ENCODE results near the gene KRTAP10-8.

Gene KRTAP10-8

DNA sequence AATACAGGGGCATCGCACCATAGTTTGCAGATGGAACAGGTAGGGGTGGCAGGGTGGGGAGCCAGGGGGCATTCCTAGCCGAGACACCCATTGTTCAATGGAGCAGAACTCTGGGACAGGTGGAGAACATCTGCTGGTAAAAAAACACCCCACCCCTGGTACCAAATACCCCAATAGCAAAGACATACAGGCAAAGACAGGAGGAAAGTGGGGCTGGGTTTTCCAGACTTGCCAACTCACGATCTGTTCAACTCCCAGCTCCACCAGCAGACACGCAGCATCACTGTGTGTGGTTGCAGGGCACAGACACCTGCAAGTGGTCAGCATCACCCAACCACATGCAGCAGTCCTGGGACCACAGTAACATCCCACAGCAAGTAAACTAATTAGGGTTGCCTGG lies 328 bp upstream of the KRTAP10-8 start:
- H3K9me3 ChIP-seq (ENCODE audit: control insufficient read depth, low read length): no peaks in the 10 kb centered on the region
- no peak overlapping the region for H3K27ac ChIP-seq (ENCODE audit: insufficient read depth, low read length, poor library complexity, severe bottlenecking)
- no peak overlapping the region for H3K4me3 ChIP-seq (ENCODE audit: insufficient read depth, low read depth, low read length, poor library complexity, severe bottlenecking)
- peaks cover 6% of the 10 kb centered on the region for H3K4me1 ChIP-seq (ENCODE audit: control insufficient read depth, insufficient read depth, low read length, poor library complexity, severe bottlenecking)
- no peaks in the 10 kb centered on the region for H3K36me3 ChIP-seq (ENCODE audit: control insufficient read depth, insufficient read depth, low read length)
- no peak for DNase-seq
- H3K27me3 ChIP-seq (replicated peaks; ENCODE audit: control insufficient read depth, insufficient read depth, low read length, poor library complexity, severe bottlenecking): no peaks in the 10 kb centered on the region

- H3K27me3 ChIP-seq (replicated peaks; ENCODE audit: control insufficient read depth, insufficient read depth, low read length, poor library complexity, severe bottlenecking): no peaks in the 10 kb centered on the region
- peaks cover 6% of the 10 kb centered on the region for H3K4me1 ChIP-seq (ENCODE audit: control insufficient read depth, insufficient read depth, low read length, poor library complexity, severe bottlenecking)
- no peak for DNase-seq
- no peak overlapping the region for H3K4me3 ChIP-seq (ENCODE audit: insufficient read depth, low read depth, low read length, poor library complexity, severe bottlenecking)
- no peaks in the 10 kb centered on the region for H3K9me3 ChIP-seq (ENCODE audit: control insufficient read depth, low read length)
- H3K27ac ChIP-seq (ENCODE audit: insufficient read depth, low read length, poor library complexity, severe bottlenecking): no peak overlapping the region
- no peaks in the 10 kb centered on the region for H3K36me3 ChIP-seq (ENCODE audit: control insufficient read depth, insufficient read depth, low read length)
These were observed 870 bp downstream of the KRTAP10-8 start for GRCh38 chr21:44612669-44613229.

GRCh38 chr21:44613386-44614155 lies 1.7 kb downstream of the KRTAP10-8 start:
- DNase-seq: no peak
- no peak overlapping the region for H3K4me3 ChIP-seq (ENCODE audit: insufficient read depth, low read depth, low read length, poor library complexity, severe bottlenecking)
- no peak overlapping the region for H3K27ac ChIP-seq (ENCODE audit: insufficient read depth, low read length, poor library complexity, severe bottlenecking)
- H3K27me3 ChIP-seq (replicated peaks; ENCODE audit: control insufficient read depth, insufficient read depth, low read length, poor library complexity, severe bottlenecking): no peaks in the 10 kb centered on the region
- no peaks in the 10 kb centered on the region for H3K36me3 ChIP-seq (ENCODE audit: control insufficient read depth, insufficient read depth, low read length)
- peaks cover 10% of the 10 kb centered on the region for H3K4me1 ChIP-seq (ENCODE audit: control insufficient read depth, insufficient read depth, low read length, poor library complexity, severe bottlenecking)
- H3K9me3 ChIP-seq (ENCODE audit: control insufficient read depth, low read length): no peaks in the 10 kb centered on the region

DNA sequence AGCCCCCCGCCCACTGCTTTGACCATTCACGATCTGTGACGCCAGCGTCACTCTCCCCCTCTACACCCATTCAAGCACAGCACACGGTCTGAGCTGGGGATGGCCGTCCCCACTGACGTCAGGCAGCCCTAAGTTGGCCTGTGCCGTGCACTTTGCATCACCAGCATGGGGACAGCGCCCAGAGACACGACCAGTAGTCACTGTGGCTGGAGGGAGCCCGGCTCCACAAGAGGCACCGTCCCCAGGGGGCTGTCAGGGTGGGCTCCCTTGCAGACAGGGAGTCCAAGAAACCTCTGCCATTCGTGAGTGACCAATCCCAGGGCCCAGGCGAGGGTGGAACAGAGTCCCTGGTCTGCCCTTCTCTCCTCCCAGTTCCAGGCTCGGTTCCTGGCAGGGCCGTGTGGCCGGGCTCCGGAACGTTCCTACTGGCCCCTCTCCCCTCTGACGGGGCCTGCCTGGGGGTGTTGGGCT lies 2.3 kb downstream of the KRTAP10-8 start:
- Histone ChIP-seq H3K27ac (ENCODE audit: insufficient read depth, low read length, poor library complexity, severe bottlenecking) (no peak overlapping the region), H3K9me3 (ENCODE audit: control insufficient read depth, low read length) (no peaks in the 10 kb centered on the region)

GRCh38 chr21:44614961-44615391 lies 3.1 kb downstream of the KRTAP10-8 start:
- H3K36me3 ChIP-seq (ENCODE audit: control insufficient read depth, insufficient read depth, low read length): no peaks in the 10 kb centered on the region
- H3K27me3 ChIP-seq (replicated peaks; ENCODE audit: control insufficient read depth, insufficient read depth, low read length, poor library complexity, severe bottlenecking): no peaks in the 10 kb centered on the region
- H3K9me3 ChIP-seq (ENCODE audit: control insufficient read depth, low read length): no peaks in the 10 kb centered on the region
- no peak for DNase-seq
- H3K4me1 ChIP-seq (ENCODE audit: control insufficient read depth, insufficient read depth, low read length, poor library complexity, severe bottlenecking): peaks cover 23% of the 10 kb centered on the region
- H3K4me3 ChIP-seq (ENCODE audit: insufficient read depth, low read depth, low read length, poor library complexity, severe bottlenecking): no peak overlapping the region
- H3K27ac ChIP-seq (ENCODE audit: insufficient read depth, low read length, poor library complexity, severe bottlenecking): no peak overlapping the region

More for the DNA sequence above, 2.3 kb downstream of the KRTAP10-8 start:
- DNase-seq: no peak
- no peaks in the 10 kb centered on the region for H3K27me3 ChIP-seq (replicated peaks; ENCODE audit: control insufficient read depth, insufficient read depth, low read length, poor library complexity, severe bottlenecking)
- H3K4me1 ChIP-seq (ENCODE audit: control insufficient read depth, insufficient read depth, low read length, poor library complexity, severe bottlenecking): peaks cover 15% of the 10 kb centered on the region
- H3K36me3 ChIP-seq (ENCODE audit: control insufficient read depth, insufficient read depth, low read length): no peaks in the 10 kb centered on the region
- no peak overlapping the region for H3K4me3 ChIP-seq (ENCODE audit: insufficient read depth, low read depth, low read length, poor library complexity, severe bottlenecking)

DNA sequence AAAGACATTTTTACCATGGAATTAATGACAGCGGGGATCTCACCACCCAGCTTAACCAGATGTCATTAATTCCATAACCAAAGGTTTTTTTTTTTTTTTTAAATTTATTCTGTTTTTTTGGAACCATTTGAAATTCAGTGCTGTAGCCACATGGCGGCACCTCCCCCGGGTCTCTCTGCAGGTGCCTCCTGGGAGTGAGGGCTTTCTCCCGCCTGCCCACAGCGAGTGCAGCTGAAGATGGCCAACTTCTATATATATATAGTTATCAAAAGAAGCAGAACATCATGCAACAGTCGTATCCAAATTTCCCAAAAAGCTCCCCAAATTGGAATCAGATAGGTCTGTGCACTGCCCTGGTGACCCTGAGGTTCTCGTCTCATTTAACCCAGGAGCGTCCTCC lies 3.6 kb downstream of the KRTAP10-8 start:
- H3K4me3 ChIP-seq (ENCODE audit: insufficient read depth, low read depth, low read length, poor library complexity, severe bottlenecking): no peak overlapping the region
- no peak overlapping the region for H3K27ac ChIP-seq (ENCODE audit: insufficient read depth, low read length, poor library complexity, severe bottlenecking)

DNA sequence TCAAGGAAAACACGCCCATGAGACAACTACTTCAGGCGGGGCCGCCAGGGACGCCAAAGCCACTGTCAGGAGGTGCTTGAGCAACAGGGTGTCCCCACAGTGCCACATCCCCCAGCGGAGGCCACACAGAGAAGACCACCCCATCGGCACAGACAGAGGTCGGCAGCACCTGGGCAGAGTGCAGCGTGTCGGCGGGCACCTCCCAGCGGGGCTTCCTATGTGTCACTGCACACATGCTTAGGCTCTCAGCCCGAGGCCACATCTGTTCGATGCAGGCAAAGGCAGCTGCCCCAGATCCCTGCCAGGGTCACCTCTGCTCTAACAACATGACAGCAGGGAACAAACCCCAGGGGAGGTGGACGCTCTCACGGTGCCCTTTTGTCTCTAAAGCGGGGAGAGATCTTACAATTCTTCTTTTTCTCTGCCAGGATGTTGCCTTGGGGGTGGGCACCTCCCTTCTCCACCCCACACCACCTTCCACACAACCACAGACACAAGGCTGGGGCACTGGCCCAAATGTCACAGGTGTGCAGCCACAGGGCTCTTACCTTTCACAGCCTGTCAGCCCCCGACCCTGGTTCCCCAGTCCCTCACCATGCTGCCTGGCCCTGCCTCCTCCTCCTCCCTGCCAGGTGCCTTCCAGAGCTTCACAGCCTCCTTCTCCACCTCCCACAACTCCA lies 4.2 kb downstream of the KRTAP10-8 start:
- no peak for DNase-seq
- no peaks in the 10 kb centered on the region for H3K27me3 ChIP-seq (replicated peaks; ENCODE audit: control insufficient read depth, insufficient read depth, low read length, poor library complexity, severe bottlenecking)
- H3K4me3 ChIP-seq (ENCODE audit: insufficient read depth, low read depth, low read length, poor library complexity, severe bottlenecking): no peak overlapping the region
- H3K9me3 ChIP-seq (ENCODE audit: control insufficient read depth, low read length): no peaks in the 10 kb centered on the region
- peaks cover 25% of the 10 kb centered on the region for H3K4me1 ChIP-seq (ENCODE audit: control insufficient read depth, insufficient read depth, low read length, poor library complexity, severe bottlenecking)
- no peaks in the 10 kb centered on the region for H3K36me3 ChIP-seq (ENCODE audit: control insufficient read depth, insufficient read depth, low read length)
- no peak overlapping the region for H3K27ac ChIP-seq (ENCODE audit: insufficient read depth, low read length, poor library complexity, severe bottlenecking)

More for the DNA sequence above, 3.6 kb downstream of the KRTAP10-8 start:
- Histone ChIP-seq H3K27me3 (replicated peaks; ENCODE audit: control insufficient read depth, insufficient read depth, low read length, poor library complexity, severe bottlenecking) (no peaks in the 10 kb centered on the region), H3K9me3 (ENCODE audit: control insufficient read depth, low read length) (no peaks in the 10 kb centered on the region), H3K36me3 (ENCODE audit: control insufficient read depth, insufficient read depth, low read length) (no peaks in the 10 kb centered on the region), H3K4me1 (ENCODE audit: control insufficient read depth, insufficient read depth, low read length, poor library complexity, severe bottlenecking) (peaks cover 25% of the 10 kb centered on the region)
- DNase-seq: no peak

- DNase-seq: no peak
- Histone ChIP-seq H3K27ac (ENCODE audit: insufficient read depth, low read length, poor library complexity, severe bottlenecking) (no peak overlapping the region), H3K36me3 (ENCODE audit: control insufficient read depth, insufficient read depth, low read length) (no peaks in the 10 kb centered on the region), H3K9me3 (ENCODE audit: control insufficient read depth, low read length) (no peaks in the 10 kb centered on the region), H3K4me3 (ENCODE audit: insufficient read depth, low read depth, low read length, poor library complexity, severe bottlenecking) (no peak overlapping the region), H3K4me1 (ENCODE audit: control insufficient read depth, insufficient read depth, low read length, poor library complexity, severe bottlenecking) (peaks cover 25% of the 10 kb centered on the region), H3K27me3 (replicated peaks; ENCODE audit: control insufficient read depth, insufficient read depth, low read length, poor library complexity, severe bottlenecking) (no peaks in the 10 kb centered on the region)
These were observed 4.7 kb downstream of the KRTAP10-8 start for GRCh38 chr21:44616591-44616926.

DNA sequence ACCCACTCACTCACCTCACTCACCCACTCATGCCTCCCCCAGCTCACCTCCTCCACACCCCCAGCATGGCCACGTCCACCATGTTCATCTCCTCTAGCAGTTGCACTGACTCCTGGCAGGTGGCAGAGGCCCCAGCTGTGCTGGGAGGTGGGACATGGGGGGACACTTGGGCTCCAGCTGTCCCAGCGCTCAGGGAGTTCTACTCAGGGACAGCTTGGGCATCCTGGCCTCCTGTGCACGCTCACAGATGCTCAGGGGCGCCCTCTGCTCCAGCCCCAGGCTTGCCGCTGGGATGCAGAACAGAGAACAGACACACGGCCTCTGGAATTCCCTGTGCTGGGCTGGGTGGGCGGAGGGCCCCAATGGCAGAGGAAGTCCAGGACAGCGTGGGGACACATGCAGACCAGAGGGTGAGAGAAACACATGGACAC lies 5.2 kb downstream of the KRTAP10-8 start:
- Histone ChIP-seq H3K4me1 (ENCODE audit: control insufficient read depth, insufficient read depth, low read length, poor library complexity, severe bottlenecking) (peaks cover 25% of the 10 kb centered on the region), H3K4me3 (ENCODE audit: insufficient read depth, low read depth, low read length, poor library complexity, severe bottlenecking) (no peak overlapping the region), H3K27ac (ENCODE audit: insufficient read depth, low read length, poor library complexity, severe bottlenecking) (no peak overlapping the region), H3K9me3 (ENCODE audit: control insufficient read depth, low read length) (no peaks in the 10 kb centered on the region), H3K36me3 (ENCODE audit: control insufficient read depth, insufficient read depth, low read length) (no peaks in the 10 kb centered on the region), H3K27me3 (replicated peaks; ENCODE audit: control insufficient read depth, insufficient read depth, low read length, poor library complexity, severe bottlenecking) (no peaks in the 10 kb centered on the region)
- no peak for DNase-seq

DNA sequence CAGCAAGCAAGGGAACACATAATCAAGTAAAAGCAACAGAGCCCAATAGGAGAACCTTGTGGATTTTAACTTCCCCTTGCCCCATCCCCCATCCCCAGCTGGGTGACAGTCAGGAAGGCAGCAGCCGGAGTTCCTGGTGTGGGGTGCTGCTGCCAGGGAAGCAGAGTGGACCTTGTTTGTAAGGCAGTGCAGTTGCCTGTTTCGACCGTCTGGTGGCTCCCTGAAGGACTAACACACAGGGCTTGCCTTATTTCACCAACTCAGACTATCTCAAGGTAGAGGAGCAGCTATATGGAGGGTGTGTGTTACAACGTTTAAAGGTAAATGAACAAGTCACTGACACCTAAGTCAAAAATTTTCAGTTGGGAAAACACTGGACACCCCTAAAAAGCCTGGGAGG lies 6.6 kb downstream of the KRTAP10-8 start:
- DNase-seq: no peak
- peak overlapping the region; percentile 6 for H3K4me3 ChIP-seq (ENCODE audit: insufficient read depth, low read depth, low read length, poor library complexity, severe bottlenecking)
- H3K4me1 ChIP-seq (ENCODE audit: control insufficient read depth, insufficient read depth, low read length, poor library complexity, severe bottlenecking): peaks cover 25% of the 10 kb centered on the region
- no peaks in the 10 kb centered on the region for H3K36me3 ChIP-seq (ENCODE audit: control insufficient read depth, insufficient read depth, low read length)
- no peaks in the 10 kb centered on the region for H3K9me3 ChIP-seq (ENCODE audit: control insufficient read depth, low read length)
- H3K27me3 ChIP-seq (replicated peaks; ENCODE audit: control insufficient read depth, insufficient read depth, low read length, poor library complexity, severe bottlenecking): no peaks in the 10 kb centered on the region
- H3K27ac ChIP-seq (ENCODE audit: insufficient read depth, low read length, poor library complexity, severe bottlenecking): peak overlapping the region; percentile 44
